GM18868 (cell line): ENCODE data around the gene TJP1.
"Not testable (repeated sequence)": the region's sequence is repeated elsewhere in the genome, so short reads cannot be mapped to it uniquely, and the experiment has no call there.

Experiments
- ATAC-seq: cut with Tn5 transposase; IDR thresholded peaks from one replicate; pipeline ENCODE4 v1.9.1; 2021; ENCODE audit warnings: mild to moderate bottlenecking, moderate library complexity; ENCODE audit not compliant: unreplicated experiment

TJP1 gene

GRCh38 chr15:29670266-29670665, 152.0 kb downstream of the TJP1 start:
- no peak for ATAC-seq

DNA sequence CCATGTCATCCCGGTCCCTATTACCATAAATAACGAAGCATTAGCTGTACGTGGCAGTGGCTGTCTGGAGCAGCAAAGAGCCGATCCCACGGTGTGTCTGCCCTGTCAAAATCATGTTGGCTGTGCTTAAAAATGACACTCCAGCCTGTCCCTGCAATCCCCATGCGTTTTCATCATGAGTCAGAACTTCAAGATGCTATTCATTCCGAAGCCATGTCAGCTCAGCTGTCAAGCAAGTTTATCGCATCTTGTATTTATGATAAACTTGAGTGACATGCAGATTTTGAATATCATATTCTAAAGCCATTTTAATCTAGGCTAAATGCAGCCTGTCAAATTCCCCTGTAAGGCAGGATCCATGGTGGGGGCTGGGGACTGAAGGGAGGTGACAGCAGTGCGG, 152.4 kb downstream of the TJP1 start:
- ATAC-seq, result no peak

DNA sequence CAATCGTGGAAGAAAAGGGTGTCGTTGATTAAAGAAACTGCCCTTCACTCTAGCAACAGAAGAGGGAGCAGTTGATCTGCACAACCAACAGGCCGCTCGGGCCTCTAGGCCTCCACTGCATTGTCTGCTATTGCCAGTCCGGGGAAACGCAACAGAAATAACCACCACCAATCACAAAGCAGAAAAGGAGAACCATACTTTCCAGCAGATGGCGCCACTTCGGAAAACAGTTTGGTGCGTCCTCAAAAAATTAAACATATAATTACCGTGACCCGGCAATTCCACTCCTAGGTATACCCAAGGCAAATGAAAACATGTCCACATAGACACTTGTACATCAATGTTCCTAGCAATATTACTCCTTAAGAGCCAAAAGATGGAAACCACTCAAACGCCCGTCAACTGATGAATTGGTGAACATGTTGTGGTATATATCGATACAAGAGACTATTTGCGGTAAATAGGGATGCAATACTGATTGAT, 154.1 kb downstream of the TJP1 start:
- peak; percentile 55 for ATAC-seq

- no peak for ATAC-seq
Observed at GRCh38 chr15:29666241-29666640, 156.0 kb downstream of the TJP1 start.

DNA sequence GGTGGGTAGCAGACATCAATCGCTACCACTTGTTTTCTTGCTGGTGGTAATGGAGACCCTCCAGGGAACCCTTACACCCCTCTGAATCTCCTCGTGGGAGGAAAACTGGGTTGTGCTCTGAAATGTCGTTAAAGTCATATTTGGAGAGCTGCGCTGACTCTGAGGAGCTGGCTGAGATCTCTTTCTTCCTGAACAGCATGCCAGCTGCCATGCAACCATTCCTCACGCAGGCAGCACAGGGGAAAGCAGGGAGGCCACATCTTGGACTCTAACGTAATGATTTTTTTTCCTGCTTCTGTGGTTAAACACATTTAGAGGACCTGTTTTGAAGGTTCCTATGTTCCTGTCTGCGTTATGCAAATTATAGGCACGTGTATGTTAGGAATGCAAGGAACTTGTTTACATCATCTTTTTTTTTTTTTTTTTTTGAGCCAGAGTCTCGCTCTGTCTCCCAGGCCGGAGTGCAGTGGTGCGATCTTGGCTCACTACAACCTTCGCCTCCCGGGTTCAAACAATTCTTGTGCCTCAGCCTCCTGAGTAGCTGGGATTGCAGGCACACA, 156.7 kb downstream of the TJP1 start:
- no peak for ATAC-seq

- ATAC-seq, result no peak
Observed at GRCh38 chr15:29664406-29664805, 157.9 kb downstream of the TJP1 start.

DNA sequence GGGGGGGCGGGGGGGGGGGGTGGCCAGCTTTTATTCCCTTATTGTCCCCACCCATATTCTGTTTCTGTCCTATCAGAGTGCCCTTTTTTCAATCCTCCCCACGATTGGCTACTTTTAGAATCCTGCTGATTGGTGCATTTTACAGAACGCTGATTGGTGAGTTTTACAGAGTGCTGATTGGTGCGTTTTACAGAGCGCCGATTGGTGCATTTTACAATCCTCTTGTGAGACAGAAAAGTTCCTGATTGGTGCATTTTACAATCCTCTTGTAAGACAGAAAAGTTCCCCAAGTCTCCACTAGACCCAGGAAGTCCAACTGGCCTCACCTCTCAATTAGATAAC, 164.8 kb downstream of the TJP1 start:
- ATAC-seq, result not testable (repeated sequence)

DNA sequence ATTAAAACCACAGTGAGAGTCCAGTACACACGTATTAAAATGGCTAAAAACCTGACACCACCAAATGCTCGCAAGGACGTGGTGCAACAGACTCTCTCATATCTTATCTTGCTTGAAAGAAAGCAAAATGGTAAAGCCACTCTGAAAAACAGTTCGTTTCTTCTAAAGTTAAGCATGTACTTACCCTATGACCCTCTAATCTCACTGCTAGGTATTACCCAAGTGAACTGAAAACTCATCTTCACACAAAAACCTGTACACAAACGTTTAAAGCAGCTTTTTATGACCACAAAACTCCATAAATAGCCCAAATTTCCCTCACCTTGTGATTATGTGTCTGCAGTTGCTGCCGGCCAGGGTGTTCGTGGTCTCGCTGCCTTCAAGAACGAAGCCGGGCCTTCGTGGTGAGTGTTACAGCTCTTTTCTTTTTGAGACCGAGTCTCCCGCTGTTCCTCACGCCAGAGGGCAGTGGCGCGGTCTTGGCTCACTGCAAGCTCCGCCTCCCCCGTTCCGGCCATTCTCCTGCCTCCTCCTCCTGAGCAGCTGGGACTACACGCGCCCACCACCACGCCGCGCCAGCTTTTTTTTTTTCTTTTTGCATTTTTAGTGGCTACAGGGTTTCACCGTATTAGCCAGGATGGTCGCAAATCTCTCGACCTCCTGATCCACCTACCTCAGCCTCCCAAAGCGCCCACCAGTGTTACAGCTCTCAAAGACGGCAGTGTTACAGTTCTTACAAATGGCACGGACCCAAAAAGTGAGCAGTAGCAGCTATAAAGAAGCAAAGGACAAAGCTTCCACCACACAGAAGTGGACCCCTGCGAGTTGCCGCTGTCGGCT, 165.4 kb downstream of the TJP1 start:
- no peak for ATAC-seq

GRCh38 chr15:29652595-29652994, 169.7 kb downstream of the TJP1 start:
- no peak for ATAC-seq

DNA sequence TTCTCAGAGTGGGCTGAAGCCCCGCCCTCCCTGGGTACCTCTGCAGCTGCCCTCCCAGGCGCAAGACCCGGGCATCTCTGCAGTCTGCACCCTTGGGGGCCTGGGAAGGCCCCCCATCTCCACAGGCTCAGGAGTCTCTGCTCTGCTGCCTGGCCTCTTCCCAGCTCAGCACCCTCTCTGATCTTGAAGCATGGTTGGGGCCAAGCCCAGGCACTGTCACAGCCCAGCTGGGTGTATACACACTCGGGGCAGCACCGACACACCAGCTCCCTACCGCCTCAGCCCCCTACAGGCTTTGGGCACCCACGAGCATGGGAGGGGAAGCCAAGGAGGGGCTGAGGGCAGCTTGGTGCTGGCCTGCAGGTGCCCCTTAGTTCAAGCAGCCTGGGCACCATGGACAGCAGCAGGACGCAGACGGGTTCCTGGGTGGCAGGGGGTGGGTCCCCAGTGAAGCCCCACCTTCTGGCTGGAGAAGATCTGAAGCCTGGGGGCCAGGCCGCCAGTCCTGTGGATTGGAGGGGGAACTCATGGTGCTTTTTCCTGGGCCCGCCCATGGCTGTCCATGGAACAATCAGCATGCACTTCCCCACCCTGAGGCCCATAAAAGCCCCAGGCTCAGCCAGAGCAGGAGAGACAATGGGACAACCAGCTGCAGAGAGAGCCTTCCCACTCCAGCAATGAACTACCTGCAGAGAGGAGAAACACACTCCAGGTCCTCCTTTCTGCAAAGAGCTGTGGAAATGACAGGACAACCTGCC, 170.6 kb downstream of the TJP1 start:
- ATAC-seq, result no peak
